HG03097 (cell line): Measurements from ENCODE around the gene UMOD.

Source experiments
- ATAC-seq: cut with Tn5 transposase; IDR thresholded peaks from one replicate; pipeline ENCODE4 v1.9.1; 2021; ENCODE audit not compliant: unreplicated experiment, low FRiP score

UMOD gene

GRCh38 chr16:20352615-20353014, at the start of gene UMOD:
Gene UMOD (minus strand): TSS chr16:20352715. CDS start chr16:20350737, 1,978 bp downstream.
- ATAC-seq = no peak

GRCh38 chr16:20401475-20402016, 49.0 kb upstream of the UMOD start:
- no peak for ATAC-seq

- no peak for ATAC-seq
Measured at GRCh38 chr16:20401066-20401465, 48.6 kb upstream of the UMOD start.

- no peak for ATAC-seq
Measured at GRCh38 chr16:20399185-20399584, 46.7 kb upstream of the UMOD start.

- ATAC-seq = no peak
Measured at GRCh38 chr16:20398603-20399002, 46.1 kb upstream of the UMOD start.

GRCh38 chr16:20397468-20398074, 45.1 kb upstream of the UMOD start:
- no peak for ATAC-seq

GRCh38 chr16:20396846-20397467, 44.4 kb upstream of the UMOD start:
- no peak for ATAC-seq

GRCh38 chr16:20395946-20396345, 43.4 kb upstream of the UMOD start:
- no peak for ATAC-seq

GRCh38 chr16:20393801-20394577, 41.5 kb upstream of the UMOD start:
- ATAC-seq = no peak

- ATAC-seq = no peak
Measured at GRCh38 chr16:20391045-20391444, 38.5 kb upstream of the UMOD start.

GRCh38 chr16:20388854-20389253, 36.3 kb upstream of the UMOD start:
- ATAC-seq = no peak

GRCh38 chr16:20387978-20388377, 35.5 kb upstream of the UMOD start:
- no peak for ATAC-seq

GRCh38 chr16:20385844-20386832, 33.6 kb upstream of the UMOD start:
- no peak for ATAC-seq

GRCh38 chr16:20383106-20384029, 30.9 kb upstream of the UMOD start:
- no peak for ATAC-seq

- ATAC-seq = no peak
Measured at GRCh38 chr16:20382202-20382948, 29.9 kb upstream of the UMOD start.

- no peak for ATAC-seq
Measured at GRCh38 chr16:20380782-20381181, 28.3 kb upstream of the UMOD start.

GRCh38 chr16:20377181-20377580, 24.7 kb upstream of the UMOD start:
- no peak for ATAC-seq

- ATAC-seq = no peak
Measured at GRCh38 chr16:20372701-20373100, 20.2 kb upstream of the UMOD start.
